Muscle of back (tissue), 11 donors: ENCODE data around the gene UCKL1. TPM values are rescaled to one million over a fixed set of nuclear protein-coding genes. Genes with fewer than 3 reads are reported as not detected.
"Not testable (repeated sequence)": the region's sequence is repeated elsewhere in the genome, so short reads cannot be mapped to it uniquely, and the experiment has no call there.

Experiments used
- DNase-seq, 3 donors: peaks; one replicate each; pipeline versions ENCODE4 v3.0.0 to v3.0.0-alpha.2; 2013
- polyA plus RNA-seq, 10 donors: library from polyadenylated mRNA; unstranded; fragments of 120-200 nt; gene quantifications; one replicate each; pipeline ENCODE4 v1.2.1, GENCODE V29; 2013; ENCODE audit not compliant: insufficient read length in 10 of 10

The UCKL1 gene
- polyA plus RNA-seq, 10 donors, result 28.3 to 58.9 (median 41.3) TPM

GRCh38 chr20:63926298-63926697 lies 29.9 kb downstream of the UCKL1 start:
- DNase-seq, result no peak

GRCh38 chr20:63924241-63924640 lies 32.0 kb downstream of the UCKL1 start:
- DNase-seq, result no peak

DNA sequence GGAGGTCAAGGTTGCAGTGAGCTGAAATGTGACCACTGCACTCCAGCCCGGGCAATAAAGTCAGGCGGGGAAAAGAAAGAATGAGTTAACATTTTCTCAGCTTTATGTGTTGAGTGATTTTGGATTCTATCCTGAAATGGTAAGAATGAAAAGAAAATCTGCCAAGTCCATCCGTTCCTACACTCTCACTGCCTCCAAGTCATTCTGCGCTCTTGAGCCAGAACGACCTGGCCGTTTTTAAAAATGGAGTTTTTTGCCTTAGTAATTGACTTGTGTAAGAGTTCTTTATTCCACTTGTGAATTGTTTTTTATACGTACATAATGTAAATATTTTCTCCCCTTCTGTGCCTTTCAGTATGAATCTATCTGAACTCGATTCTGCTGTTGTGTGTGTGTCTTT lies 32.6 kb downstream of the UCKL1 start:
- peak in 2 of 3 donors; percentile 37 to 63 for DNase-seq

GRCh38 chr20:63920226-63920625 lies 36.0 kb downstream of the UCKL1 start:
- DNase-seq, result no peak

DNA sequence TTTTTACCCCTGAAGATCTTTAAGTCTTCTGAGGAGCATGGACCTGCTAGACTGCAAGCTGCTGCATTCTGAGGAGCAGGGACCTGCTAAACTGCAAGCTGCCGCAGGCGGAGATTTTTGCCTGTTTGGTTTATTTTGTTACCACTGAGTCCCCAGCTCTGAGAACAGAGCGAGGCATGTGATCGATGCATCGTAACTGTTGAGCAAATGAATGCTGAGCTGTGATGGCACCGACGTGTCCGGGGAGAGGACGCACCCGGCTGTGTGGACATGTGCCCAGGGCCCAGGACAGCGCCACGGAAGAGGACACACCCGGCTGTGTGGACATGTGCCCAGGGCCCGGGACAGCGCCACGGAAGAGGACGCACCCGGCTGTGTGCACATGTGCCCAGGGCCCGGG lies 37.1 kb downstream of the UCKL1 start:
- no peak for DNase-seq

DNA sequence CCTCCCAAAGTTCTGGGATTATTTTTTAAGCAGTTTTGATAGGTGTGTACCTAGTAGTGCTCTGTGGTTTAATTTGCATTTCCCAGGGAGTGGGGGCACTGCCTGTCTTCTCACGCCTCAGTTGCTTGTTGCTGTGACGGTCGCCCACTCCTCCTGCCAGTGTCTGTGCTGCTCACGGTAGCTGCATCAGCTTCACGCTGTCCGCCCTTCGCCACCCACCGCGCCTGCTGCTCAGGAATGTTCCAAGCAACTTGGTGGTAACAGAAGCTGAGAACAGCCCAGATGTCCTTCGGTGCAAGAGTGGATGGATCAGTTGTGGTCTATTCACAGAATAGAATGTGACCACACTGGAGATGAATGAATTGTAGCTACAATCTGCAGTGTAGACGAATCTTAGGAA lies 38.4 kb downstream of the UCKL1 start:
- no peak for DNase-seq

GRCh38 chr20:63916371-63916939 lies 39.8 kb downstream of the UCKL1 start:
- DNase-seq, result not testable (repeated sequence)

GRCh38 chr20:63915471-63915870 lies 40.7 kb downstream of the UCKL1 start:
- DNase-seq, result no peak

- no peak for DNase-seq
Observed at GRCh38 chr20:63913768-63914167, 42.4 kb downstream of the UCKL1 start.

DNA sequence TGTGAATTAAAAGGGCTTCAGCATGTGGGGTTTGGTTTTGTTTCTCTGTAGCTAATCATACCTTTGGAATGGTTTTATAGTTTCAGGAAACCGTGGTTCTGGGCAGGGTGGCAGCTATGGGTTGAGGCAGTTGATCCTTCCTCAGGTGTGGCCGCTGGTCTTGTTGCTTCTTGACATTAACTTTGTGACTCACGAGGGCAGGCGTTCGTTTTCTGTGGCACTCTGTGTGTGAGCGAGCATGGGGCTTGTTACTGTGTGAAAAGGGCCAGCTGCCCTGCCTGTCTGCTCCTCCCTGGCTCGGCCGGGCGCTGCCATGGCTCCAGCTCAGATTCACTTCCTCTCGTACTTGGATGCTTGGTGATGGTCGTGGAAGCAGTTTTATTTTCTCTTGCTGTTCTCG lies 45.0 kb downstream of the UCKL1 start:
- no peak for DNase-seq

DNA sequence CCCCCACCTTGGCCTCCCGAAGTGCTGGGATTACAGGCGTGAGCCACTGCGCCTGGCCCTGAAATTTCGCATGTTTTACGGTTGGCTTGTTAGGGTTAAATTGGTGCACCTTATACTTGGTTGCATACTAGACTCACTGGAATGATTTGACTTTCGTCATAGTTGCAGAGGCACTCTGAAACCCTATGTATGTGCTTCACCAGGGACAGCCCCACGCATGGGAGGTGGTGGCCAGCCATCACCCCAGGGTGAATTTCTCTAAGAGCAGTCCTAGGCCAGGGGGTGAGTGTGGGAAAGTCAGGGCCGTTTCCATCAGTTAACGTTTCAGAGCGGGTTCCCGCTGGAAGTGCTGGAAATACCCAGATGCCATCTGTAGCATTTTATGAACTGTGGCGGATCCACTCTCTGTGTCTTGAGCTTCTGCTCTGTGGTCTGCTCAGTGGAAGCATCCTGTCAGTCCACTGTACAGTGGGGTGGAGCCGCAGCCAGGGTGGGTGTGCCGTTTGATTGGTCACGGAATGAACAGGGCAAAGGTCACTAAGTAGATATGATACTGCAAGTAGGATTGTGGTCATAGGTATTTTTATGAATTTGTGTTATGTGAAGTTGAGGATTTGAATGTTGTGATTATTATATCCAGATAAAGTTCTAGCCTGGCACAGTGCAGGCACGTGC lies 48.1 kb downstream of the UCKL1 start:
- DNase-seq, result no peak

DNA sequence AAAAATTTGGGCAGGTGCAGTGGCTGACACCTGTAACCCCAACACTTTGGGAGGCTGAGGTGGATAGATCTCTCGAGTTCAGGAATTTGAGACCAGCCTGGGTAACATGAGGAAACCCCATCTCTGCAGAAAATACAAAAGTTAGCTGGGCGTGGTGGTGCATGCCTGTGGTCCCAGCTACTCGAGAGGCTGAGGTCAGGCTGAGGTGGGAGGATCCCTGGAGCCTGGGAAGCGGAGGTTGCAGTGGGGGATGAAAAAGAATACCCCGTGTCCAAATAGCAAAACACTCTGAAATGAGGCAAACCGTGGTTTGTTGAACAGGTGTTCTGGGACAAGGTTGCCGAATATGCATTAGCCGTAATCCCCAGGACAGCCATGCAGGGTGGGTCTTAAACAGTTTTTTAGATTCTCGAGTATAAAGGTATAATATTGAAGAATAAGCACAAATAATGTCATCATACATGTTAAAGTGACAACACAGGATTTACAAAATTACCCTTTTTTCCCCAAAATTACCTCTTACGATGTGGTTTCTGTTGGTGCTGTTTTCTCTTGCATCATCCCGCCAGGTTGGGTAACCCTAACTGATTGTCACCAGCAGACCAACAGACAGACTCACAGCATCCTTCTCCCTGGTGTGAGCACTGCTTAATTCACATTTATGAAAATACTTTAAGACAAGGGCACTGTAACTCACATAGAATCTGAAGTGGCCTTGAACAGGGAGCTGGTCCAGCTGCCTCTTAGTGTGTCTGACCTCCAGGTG lies 52.2 kb downstream of the UCKL1 start:
- DNase-seq, result no peak

DNA sequence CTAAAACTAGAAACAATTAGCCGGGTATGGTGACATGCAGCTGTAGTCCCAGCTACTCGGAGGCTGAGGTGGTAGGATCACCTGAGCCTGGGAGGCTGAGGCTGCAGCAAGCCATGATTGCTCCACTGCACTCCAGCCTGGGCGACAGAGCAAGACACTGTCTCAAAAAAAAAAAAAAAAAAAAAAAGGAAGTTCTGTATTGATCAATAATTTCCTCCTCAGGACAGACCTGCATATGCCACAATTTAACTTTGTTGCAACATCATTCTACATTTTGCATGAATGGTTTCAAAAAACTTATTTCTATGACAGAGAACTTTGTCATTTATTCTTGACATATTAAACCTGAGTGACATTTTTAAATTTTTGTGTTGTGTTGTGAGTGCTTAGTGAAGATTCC lies 55.8 kb downstream of the UCKL1 start:
- no peak for DNase-seq

DNA sequence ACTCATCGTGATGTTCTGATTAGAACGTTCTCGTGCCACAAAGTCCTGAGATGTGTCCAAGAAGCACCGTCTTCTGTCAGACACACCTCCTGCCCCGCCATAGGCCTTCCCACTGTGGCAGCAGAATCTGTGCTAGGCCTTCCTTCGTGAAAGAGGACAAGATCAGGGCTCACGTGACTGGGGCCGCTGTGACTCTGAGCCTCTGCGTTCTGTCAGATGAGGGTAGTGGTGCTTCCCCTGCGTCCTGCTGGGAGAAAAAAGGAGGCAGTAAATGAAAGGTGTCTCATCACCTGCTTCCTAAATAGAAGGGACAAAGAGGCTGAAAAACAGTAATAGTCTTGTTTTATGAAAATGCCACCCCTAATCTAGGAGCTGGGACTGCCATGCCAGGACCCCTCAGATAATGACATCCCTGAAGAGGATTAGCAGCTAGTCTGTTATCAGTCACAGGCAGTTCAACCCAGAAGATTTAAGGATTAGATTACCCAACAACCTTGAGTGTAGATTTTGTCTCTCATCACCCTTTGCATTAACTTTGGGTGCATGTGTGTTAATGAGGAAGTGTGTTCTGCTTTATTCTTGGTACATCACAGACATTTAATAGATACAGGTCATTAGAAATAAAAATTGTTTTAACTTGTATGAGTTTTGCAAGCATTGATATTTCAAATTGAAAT lies 57.2 kb downstream of the UCKL1 start:
- DNase-seq, result no peak

- DNase-seq, result no peak
Observed at GRCh38 chr20:63897978-63898561, 58.1 kb downstream of the UCKL1 start.

GRCh38 chr20:63896264-63897105 lies 59.7 kb downstream of the UCKL1 start:
- DNase-seq, result peak; percentile 24 to 70 (median 54)

GRCh38 chr20:63895952-63896263 lies 60.3 kb downstream of the UCKL1 start:
- no peak for DNase-seq

GRCh38 chr20:63895202-63895951 lies 60.8 kb downstream of the UCKL1 start:
- peak in 1 of 3 donors; percentile 41 for DNase-seq

- DNase-seq, result peak; percentile 93 to 97 (median 96)
Observed at GRCh38 chr20:63894358-63895201, 61.6 kb downstream of the UCKL1 start, which contains the start of gene DNAJC5. TSS of gene DNAJC5 (plus strand) at chr20:63895126. CDS start at chr20:63928346, 33,220 bp downstream.

- no peak for DNase-seq
Observed at GRCh38 chr20:63893999-63894357, 62.2 kb downstream of the UCKL1 start.
